Neural progenitor cell (in vitro differentiated cells): ENCODE measurements around the gene CNTN2. TPM values are rescaled to one million over a fixed set of nuclear protein-coding genes. Genes with fewer than 3 reads are reported as not detected.

ENCODE experiments used
- DNase-seq: peaks from one replicate; pipeline ENCODE4 v3.0.0-alpha.2; 2016; ENCODE audit warnings: low spot score
- H2AFZ ChIP-seq: fragments of 200-600 bp; sonication (generic); replicated peaks from 2 replicates; pipeline ENCODE4 v1.6.1; 2016; ENCODE audit warnings: antibody characterized with exemption
- H3F3A ChIP-seq: fragments of 200-600 bp; sonication (generic); 2 replicates; pipeline ENCODE4 v1.6.1; 2016; ENCODE audit warnings: antibody characterized with exemption, low read depth
- H3K27ac ChIP-seq: fragments of 200-600 bp; sonication (generic); 2 replicates; pipeline ENCODE4 v1.5.1; 2016; ENCODE audit warnings: mild to moderate bottlenecking
- H3K27me3 ChIP-seq: fragments of 200-600 bp; sonication (generic); 2 replicates; pipeline ENCODE4 v1.6.1; 2016; ENCODE audit warnings: mild to moderate bottlenecking, moderate library complexity
- H3K36me3 ChIP-seq: fragments of 200-600 bp; sonication (generic); 2 replicates; pipeline ENCODE4 v1.5.1; 2016
- H3K4me1 ChIP-seq: fragments of 200-600 bp; sonication (generic); 2 replicates; pipeline ENCODE4 v1.6.1; 2016; ENCODE audit warnings: mixed run types
- H3K4me2 ChIP-seq: fragments of 200-600 bp; sonication (generic); 2 replicates; pipeline ENCODE4 v1.6.1; 2016
- H3K4me3 ChIP-seq: fragments of 200-600 bp; sonication (generic); 2 replicates; pipeline ENCODE4 v1.5.1; 2016
- H3K79me2 ChIP-seq: fragments of 200-600 bp; sonication (generic); 2 replicates; pipeline ENCODE4 v1.6.1; 2016; ENCODE audit warnings: low read depth
- H3K9ac ChIP-seq: fragments of 200-600 bp; sonication (generic); 2 replicates; pipeline ENCODE4 v1.6.1; 2016
- H3K9me3 ChIP-seq: fragments of 200-600 bp; sonication (generic); 2 replicates; pipeline ENCODE4 v1.5.1; 2016; ENCODE audit warnings: low read depth
- H4K20me1 ChIP-seq: fragments of 200-600 bp; sonication (generic); 2 replicates; pipeline ENCODE4 v1.6.1; 2016; ENCODE audit warnings: low read depth
- H3K27ac Mint-ChIP-seq: 3 replicates; pipeline ENCODE4 v1.8.0; 2021; ENCODE audit warnings: mixed read lengths
- H3K27me3 Mint-ChIP-seq: 2 replicates; pipeline ENCODE4 v1.8.0; 2022; ENCODE audit warnings: low read depth, mild to moderate bottlenecking, inconsistent platforms, moderate library complexity, mixed read lengths; ENCODE audit not compliant: insufficient read depth
- H3K36me3 Mint-ChIP-seq: 3 replicates; pipeline ENCODE4 v1.8.0; 2021; ENCODE audit warnings: mixed read lengths
- H3K4me1 Mint-ChIP-seq: 3 replicates; pipeline ENCODE4 v1.8.0; 2021; ENCODE audit warnings: mixed read lengths
- H3K4me3 Mint-ChIP-seq: 3 replicates; pipeline ENCODE4 v1.8.0; 2021; ENCODE audit warnings: mild to moderate bottlenecking, moderate library complexity, mixed read lengths
- H3K9me3 Mint-ChIP-seq: 3 replicates; pipeline ENCODE4 v1.8.0; 2020; ENCODE audit warnings: mixed read lengths
- EZH2 ChIP-seq: fragments of 200-600 bp; sonication (generic); IDR thresholded peaks from 2 replicates; pipeline ENCODE4 v1.6.1; 2017; ENCODE audit warnings: antibody characterized with exemption, mild to moderate bottlenecking, moderate library complexity
- EZH2phosphoT487 ChIP-seq: fragments of 200-600 bp; sonication (generic); IDR thresholded peaks from 2 replicates; pipeline ENCODE4 v1.6.1; 2017; ENCODE audit warnings: antibody characterized with exemption
- total RNA-seq: library from RNA; depleted of rRNA; stranded (reverse); fragments of >200 nt; gene quantifications from 2 replicates; pipeline ENCODE4 v1.2.3, GENCODE V29; 2015; ENCODE audit warnings: low replicate concordance
- TF ChIP-seq, protein P1 (sequence below): fragments of 200-600 bp; sonication (generic); IDR thresholded peaks from 2 replicates; pipeline ENCODE4 v1.5.1; 2017; ENCODE audit warnings: antibody characterized with exemption, mild to moderate bottlenecking

The CNTN2 gene
- total RNA-seq, 1 donor from 2014 or later = 8.4 TPM

DNA sequence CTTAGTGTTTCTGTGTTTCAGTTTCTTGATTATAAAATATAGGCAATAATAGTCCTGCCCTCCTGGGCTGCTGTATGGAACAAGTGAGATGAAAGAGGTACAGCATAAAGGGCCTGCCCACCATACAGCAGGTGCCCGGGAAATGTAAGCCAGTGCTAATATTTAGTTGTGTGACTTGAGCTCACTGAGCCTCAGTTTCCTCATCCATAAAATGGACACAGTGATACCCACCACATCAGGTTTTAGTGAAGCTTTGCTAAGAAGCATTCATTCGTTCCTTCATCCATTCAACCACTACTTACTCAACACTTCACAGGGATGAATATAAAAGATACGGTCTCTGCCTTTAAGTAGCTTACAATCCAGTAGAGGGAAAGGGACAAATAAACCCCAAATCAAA is 19.9 kb downstream of the CNTN2 start:
- Histone ChIP-seq H2AFZ (no peak overlapping the region), H3K9me3 (no peaks in the 10 kb centered on the region), H3K27me3 (no peaks in the 10 kb centered on the region), H3K4me3 (no peak overlapping the region), H3K36me3 (no peaks in the 10 kb centered on the region), H3K4me2 (no peak overlapping the region), H3K9ac (no peak overlapping the region), H3K4me1 (peaks cover 3% of the 10 kb centered on the region), H4K20me1 (no peaks in the 10 kb centered on the region), H3F3A (no peaks in the 10 kb centered on the region), H3K27ac (no peak overlapping the region), H3K79me2 (no peaks in the 10 kb centered on the region)
- Mint-ChIP-seq H3K4me1 (peaks cover 17% of the 10 kb centered on the region), H3K4me3 (no peak overlapping the region), H3K36me3 (no peaks in the 10 kb centered on the region), H3K27ac (no peak overlapping the region), H3K9me3 (no peaks in the 10 kb centered on the region), H3K27me3 (peaks cover 18% of the 10 kb centered on the region)
- DNase-seq = no peak
- TF ChIP-seq EZH2 (no peak), EZH2phosphoT487 (no peak)
- TF ChIP-seq, protein P1, sequence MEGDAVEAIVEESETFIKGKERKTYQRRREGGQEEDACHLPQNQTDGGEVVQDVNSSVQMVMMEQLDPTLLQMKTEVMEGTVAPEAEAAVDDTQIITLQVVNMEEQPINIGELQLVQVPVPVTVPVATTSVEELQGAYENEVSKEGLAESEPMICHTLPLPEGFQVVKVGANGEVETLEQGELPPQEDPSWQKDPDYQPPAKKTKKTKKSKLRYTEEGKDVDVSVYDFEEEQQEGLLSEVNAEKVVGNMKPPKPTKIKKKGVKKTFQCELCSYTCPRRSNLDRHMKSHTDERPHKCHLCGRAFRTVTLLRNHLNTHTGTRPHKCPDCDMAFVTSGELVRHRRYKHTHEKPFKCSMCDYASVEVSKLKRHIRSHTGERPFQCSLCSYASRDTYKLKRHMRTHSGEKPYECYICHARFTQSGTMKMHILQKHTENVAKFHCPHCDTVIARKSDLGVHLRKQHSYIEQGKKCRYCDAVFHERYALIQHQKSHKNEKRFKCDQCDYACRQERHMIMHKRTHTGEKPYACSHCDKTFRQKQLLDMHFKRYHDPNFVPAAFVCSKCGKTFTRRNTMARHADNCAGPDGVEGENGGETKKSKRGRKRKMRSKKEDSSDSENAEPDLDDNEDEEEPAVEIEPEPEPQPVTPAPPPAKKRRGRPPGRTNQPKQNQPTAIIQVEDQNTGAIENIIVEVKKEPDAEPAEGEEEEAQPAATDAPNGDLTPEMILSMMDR = no peak

GRCh38 chr1:205064301-205064700 is 21.3 kb downstream of the CNTN2 start:
- TF ChIP-seq EZH2phosphoT487 (no peak), EZH2 (no peak)
- TF ChIP-seq, protein P1 = no peak
- H3K36me3 Mint-ChIP-seq = no peaks in the 10 kb centered on the region
- Histone ChIP-seq H3K27ac (no peak overlapping the region), H3F3A (no peaks in the 10 kb centered on the region), H3K9ac (no peak overlapping the region), H3K9me3 (no peaks in the 10 kb centered on the region), H3K36me3 (no peaks in the 10 kb centered on the region), H3K27me3 (no peaks in the 10 kb centered on the region), H4K20me1 (no peaks in the 10 kb centered on the region), H2AFZ (no peak overlapping the region), H3K79me2 (no peaks in the 10 kb centered on the region), H3K4me1 (peaks cover 3% of the 10 kb centered on the region), H3K4me2 (no peak overlapping the region), H3K4me3 (no peak overlapping the region)
- H3K9me3 Mint-ChIP-seq = no peaks in the 10 kb centered on the region
- no peak for DNase-seq
- H3K4me1 Mint-ChIP-seq = peaks cover 20% of the 10 kb centered on the region
- peaks cover 12% of the 10 kb centered on the region for H3K27me3 Mint-ChIP-seq
- no peak overlapping the region for H3K4me3 Mint-ChIP-seq
- H3K27ac Mint-ChIP-seq = no peak overlapping the region

DNA sequence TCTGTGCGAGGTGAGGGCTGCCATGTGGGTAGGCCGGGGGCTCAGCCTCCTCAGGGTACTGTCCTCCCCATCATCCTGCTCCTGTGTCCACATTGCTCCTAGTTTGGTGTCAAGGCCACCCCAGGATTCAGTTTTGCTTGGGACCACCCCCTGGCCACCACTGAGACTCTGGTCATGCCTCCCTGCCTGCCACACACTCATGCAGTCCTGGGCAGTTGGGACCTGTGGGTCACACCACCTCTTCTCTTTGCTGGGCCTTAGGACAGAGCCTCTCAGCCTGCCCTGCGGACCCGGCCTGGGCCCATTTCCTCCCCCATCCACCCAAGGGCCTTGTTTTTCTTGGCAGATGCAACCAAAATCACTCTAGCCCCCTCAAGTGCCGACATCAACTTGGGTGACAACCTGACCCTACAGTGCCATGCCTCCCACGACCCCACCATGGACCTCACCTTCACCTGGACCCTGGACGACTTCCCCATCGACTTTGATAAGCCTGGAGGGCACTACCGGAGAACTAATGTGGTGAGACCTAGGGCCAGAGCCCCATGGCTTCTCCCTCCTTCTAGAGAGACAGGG is 21.8 kb downstream of the CNTN2 start:
- TF ChIP-seq EZH2phosphoT487 (no peak), EZH2 (no peak)
- TF ChIP-seq, protein P1 = no peak
- no peak overlapping the region for H3K4me2 ChIP-seq
- no peak overlapping the region for H3K9ac ChIP-seq
- Mint-ChIP-seq H3K27ac (peak overlapping the region; percentile 65), H3K27me3 (peaks cover 12% of the 10 kb centered on the region), H3K4me3 (no peak overlapping the region), H3K36me3 (no peaks in the 10 kb centered on the region), H3K4me1 (peaks cover 20% of the 10 kb centered on the region), H3K9me3 (no peaks in the 10 kb centered on the region)
- H3K27ac ChIP-seq = no peak overlapping the region
- H3K4me1 ChIP-seq = peaks cover 3% of the 10 kb centered on the region
- H3K27me3 ChIP-seq = no peaks in the 10 kb centered on the region
- DNase-seq = no peak
- no peaks in the 10 kb centered on the region for H3K9me3 ChIP-seq
- no peaks in the 10 kb centered on the region for H3F3A ChIP-seq
- H2AFZ ChIP-seq = no peak overlapping the region
- no peak overlapping the region for H3K4me3 ChIP-seq
- no peaks in the 10 kb centered on the region for H3K36me3 ChIP-seq
- H4K20me1 ChIP-seq = no peaks in the 10 kb centered on the region
- H3K79me2 ChIP-seq = no peaks in the 10 kb centered on the region
